Effector memory CD8-positive, alpha-beta T cell (primary cell): ENCODE data around the gene PRPS2.
A peak's percentile ranks its signal among the peaks of the same experiment; 100 is the strongest.

Source experiments
- ATAC-seq: fragments of 150-1000 bp; cut with Tn5 transposase; replicated peaks from 2 replicates; pipeline ENCODE4 v1.10.0; 2021; ENCODE audit warnings: mild to moderate bottlenecking, moderate library complexity
- DNase-seq, 3 experiments: peaks; one replicate each; pipeline ENCODE4 v3.0.0; 2021
- H3K27ac Mint-ChIP-seq, 2 donors: one replicate each; pipeline ENCODE4 v1.8.0; 2022; ENCODE audit warnings: mild to moderate bottlenecking in 2 of 2, mixed read lengths in 2 of 2, moderate library complexity in 2 of 2
- H3K27me3 Mint-ChIP-seq, 2 donors: one replicate each; pipeline ENCODE4 v1.8.0; 2022; ENCODE audit warnings: mixed read lengths in 2 of 2
- H3K36me3 Mint-ChIP-seq: one replicate; pipeline ENCODE4 v1.8.0; 2022; ENCODE audit warnings: mild to moderate bottlenecking, moderate library complexity, mixed read lengths; ENCODE audit not compliant: insufficient read depth
- H3K4me1 Mint-ChIP-seq, 2 donors: one replicate each; pipeline ENCODE4 v1.8.0; 2022; ENCODE audit warnings: low read depth in 2 of 2, mixed read lengths in 2 of 2
- H3K4me3 Mint-ChIP-seq, 2 donors: one replicate each; pipeline ENCODE4 v1.8.0; 2022; ENCODE audit warnings: mild to moderate bottlenecking in 2 of 2, mixed read lengths in 2 of 2, moderate library complexity in 2 of 2
- H3K9me3 Mint-ChIP-seq, 2 donors: one replicate each; pipeline ENCODE4 v1.8.0; 2022; ENCODE audit warnings: mixed read lengths in 2 of 2

The PRPS2 gene

DNA sequence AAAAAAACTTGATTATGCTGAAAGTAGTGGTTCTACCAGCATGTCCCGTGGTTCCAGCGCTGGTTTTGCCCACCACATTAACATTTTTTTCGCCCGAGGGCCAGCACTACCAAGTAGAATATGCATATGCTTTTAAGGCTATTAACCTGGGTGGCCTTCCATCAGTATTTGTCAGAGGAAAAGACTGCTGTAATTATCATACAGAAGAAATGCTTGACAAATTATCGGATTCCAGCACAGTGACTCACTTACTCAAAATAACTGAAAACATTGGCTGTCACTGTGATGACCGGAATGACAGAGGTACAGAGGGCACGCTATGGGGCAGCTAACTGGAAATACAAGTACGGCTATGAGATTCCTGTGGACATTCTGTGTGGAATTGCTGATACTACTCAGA, 34.6 kb downstream of the PRPS2 start:
- Mint-ChIP-seq H3K4me1 (no peaks in the 10 kb centered on the region), H3K36me3 (peaks cover 5% of the 10 kb centered on the region), H3K4me3 (no peak overlapping the region), H3K9me3 (no peaks in the 10 kb centered on the region), H3K27me3 (no peaks in the 10 kb centered on the region), H3K27ac (no peak overlapping the region)
- DNase-seq (no peak), ATAC-seq (no peak)

DNA sequence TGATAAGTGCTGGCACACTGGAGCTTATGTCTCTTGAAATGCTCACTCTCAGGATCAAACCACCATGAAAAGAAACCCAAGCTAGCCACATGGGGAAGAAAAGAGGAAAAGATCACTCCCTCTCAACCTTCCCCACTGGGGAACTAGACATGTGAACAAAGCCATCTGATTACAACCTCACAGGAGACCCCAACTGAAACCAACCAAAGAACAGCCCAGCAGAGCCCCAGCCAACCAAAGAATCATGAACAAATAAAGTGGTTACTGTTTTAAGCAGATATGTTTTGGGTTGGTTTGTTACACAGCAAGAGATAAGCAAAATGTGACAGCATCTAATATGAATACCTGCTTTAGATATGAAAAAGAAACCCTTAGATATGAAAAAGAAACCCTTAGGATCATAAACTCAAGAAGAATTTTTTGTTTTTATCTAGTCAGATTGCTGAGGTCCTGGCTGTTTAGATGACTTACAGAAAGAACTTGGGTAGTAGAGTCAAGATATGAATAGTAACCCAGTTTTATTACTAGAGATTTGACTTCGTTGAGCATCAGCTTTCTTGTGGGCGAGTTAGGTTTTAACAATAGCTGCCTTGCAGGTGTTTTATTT, 52.0 kb downstream of the PRPS2 start:
- Mint-ChIP-seq H3K27me3 (peaks cover 6 to 18% of the 10 kb centered on the region in 2 donors), H3K9me3 (no peaks in the 10 kb centered on the region), H3K4me1 (no peaks in the 10 kb centered on the region), H3K27ac (no peak overlapping the region), H3K4me3 (no peak overlapping the region), H3K36me3 (no peaks in the 10 kb centered on the region)
- DNase-seq (no peak), ATAC-seq (no peak)

DNA sequence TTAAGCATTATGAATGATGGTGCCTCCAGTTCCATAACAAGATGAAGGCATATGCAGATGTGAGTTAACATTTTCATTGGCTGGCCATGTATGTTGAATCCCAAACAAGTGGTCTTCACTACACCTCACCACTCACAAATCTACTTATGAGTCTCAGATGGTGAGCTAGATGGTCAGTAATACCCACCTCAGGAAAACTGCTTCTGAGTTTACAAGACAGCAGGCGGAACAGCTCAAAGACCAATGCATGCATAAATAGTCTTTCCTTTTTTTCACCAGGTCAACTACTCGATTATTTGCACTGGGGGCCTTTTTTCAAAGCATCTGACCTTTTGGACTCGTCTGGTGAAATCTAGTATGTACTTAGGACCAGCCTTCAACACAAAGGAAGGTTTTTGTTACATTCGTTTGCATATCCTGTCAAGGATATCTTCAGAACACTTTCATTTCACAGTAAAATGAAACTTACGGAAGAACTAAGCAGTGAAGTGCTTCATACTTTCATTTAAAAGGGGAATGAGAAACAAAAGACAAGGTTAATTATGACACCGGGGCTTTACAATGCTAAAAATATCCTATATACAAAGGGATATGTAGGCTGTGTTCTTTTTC, 52.6 kb downstream of the PRPS2 start:
- Mint-ChIP-seq H3K4me1 (no peaks in the 10 kb centered on the region), H3K27me3 (peaks cover 0 to 11% of the 10 kb centered on the region in 2 donors), H3K4me3 (peak overlapping the region in 1 of 2 donors; percentile 31), H3K9me3 (no peaks in the 10 kb centered on the region), H3K36me3 (no peaks in the 10 kb centered on the region), H3K27ac (no peak overlapping the region)
- no peak for ATAC-seq
- DNase-seq: no peak

DNA sequence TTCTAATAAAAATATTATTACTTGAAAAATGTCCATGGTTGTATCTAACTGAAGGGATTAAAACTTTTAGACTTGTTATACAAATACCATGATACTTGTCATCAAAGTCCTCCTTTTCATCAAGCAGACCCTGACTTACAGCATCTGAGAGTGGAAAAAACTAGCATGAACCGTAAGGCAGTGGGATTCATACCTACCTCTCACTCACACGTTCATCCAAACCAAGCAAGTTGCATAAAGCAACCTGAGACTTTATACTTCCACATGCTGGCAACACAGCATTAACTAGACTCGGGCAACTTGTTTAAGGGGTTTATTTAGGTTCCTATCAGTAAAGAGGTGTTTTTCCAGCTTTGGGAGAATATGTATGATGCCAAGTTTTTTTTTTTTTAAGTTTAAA, 53.1 kb downstream of the PRPS2 start:
- DNase-seq (no peak), ATAC-seq (no peak)
- no peaks in the 10 kb centered on the region for H3K9me3 Mint-ChIP-seq
- H3K27ac Mint-ChIP-seq: no peak overlapping the region
- no peaks in the 10 kb centered on the region for H3K36me3 Mint-ChIP-seq
- no peaks in the 10 kb centered on the region for H3K4me1 Mint-ChIP-seq
- H3K27me3 Mint-ChIP-seq: peaks cover 0 to 6% of the 10 kb centered on the region in 2 donors
- H3K4me3 Mint-ChIP-seq: no peak overlapping the region

DNA sequence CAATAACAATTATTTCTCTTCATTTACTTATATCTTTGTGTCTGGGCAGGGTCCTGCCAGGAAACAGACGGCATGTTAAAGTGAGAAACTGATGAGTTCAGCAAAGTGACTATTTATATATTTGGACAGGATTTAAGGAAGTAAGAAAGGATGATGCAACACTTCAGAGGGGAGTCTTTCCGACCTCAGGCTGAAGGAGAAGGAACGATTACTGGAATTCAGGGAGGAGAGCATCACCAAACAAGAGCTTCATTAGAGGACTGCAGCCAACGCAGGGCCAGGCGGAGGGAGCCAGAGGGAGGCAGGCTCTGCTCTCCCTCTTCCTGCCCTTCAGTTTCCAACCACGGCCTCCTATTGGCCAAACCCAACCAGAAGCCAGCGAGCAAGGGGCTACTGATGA, 74.1 kb downstream of the PRPS2 start:
- H3K4me1 Mint-ChIP-seq: no peaks in the 10 kb centered on the region
- ATAC-seq (no peak), DNase-seq (no peak)
- peaks cover 5 to 8% of the 10 kb centered on the region in 2 donors for H3K27me3 Mint-ChIP-seq
- no peak overlapping the region for H3K27ac Mint-ChIP-seq
- H3K9me3 Mint-ChIP-seq: no peaks in the 10 kb centered on the region
- no peak overlapping the region for H3K4me3 Mint-ChIP-seq
- no peaks in the 10 kb centered on the region for H3K36me3 Mint-ChIP-seq

DNA sequence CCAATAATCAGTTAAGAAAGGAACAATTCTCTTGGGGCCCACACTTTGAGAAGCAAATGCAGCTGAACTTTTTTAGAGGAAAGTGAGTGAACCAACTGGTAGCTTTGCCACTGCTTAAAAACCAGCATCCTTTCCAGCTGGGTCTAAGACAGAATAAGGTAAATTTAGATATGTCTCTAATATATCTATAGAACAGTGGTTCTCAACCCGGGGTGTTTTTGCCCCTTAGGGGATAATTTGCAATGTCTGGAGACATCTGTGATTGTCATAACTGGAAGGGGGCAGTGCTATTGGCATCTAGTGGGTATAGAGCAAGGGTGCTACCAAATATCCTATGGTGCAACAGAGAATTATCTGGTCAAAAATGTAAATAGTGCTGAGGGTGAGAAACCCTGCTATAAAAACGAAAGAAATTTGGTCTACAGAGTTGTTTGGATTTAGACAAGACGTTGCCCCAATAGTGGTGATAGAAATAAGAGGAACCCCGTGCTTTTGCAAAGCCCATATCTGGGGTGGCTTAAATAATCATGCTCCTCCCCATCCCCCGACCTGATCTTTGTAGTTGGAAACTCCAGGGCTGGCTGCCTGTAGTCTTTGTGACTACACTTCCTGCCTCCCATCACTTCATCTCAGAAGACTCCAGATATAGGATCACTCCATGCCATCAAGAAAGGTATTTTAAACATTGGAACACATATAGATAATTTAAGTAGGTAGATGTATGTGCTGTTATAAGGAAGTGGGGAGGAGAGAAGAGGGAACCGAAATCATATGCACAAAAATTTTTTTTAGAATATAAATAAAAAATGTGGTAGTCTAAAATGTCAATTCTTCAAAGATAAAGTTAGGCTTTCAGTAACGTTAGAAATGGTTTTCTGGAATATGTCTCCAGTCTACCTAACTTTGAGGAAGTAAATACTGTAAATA, 75.5 kb downstream of the PRPS2 start, which contains the start of gene TLR7:
TSS of gene TLR7 (plus strand) at position 622 of the 927 bp plus-strand sequence. CDS start 507 bp downstream, outside the sequence.
- Mint-ChIP-seq H3K27ac (no peak within 1 kb of the TSS), H3K9me3 (no peaks in the 10 kb centered on the region), H3K36me3 (no peaks in the 10 kb centered on the region), H3K4me1 (no peaks in the 10 kb centered on the region), H3K4me3 (no peak within 1 kb of the TSS), H3K27me3 (peaks cover 7 to 8% of the 10 kb centered on the region in 2 donors)
- no peak for ATAC-seq
- no peak for DNase-seq

DNA sequence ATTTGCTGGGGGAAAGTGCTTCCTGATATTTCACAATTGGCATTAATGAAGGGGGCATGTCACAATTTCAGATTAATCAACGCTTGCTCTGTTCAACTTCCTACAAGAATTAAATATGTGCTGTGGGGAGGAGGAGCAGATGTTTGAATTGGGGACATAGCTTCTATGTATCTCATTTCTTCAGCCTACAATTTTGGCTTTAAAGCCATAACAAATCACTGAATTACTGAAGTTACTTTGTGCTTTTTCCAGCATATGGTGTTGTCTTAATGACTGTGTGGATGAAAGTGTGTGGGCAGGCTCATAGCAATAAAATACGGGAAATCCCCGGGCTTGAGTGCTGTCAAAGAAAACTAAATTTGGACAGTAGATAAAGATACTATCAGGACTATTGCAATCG, 76.5 kb downstream of the PRPS2 start:
- no peaks in the 10 kb centered on the region for H3K9me3 Mint-ChIP-seq

DNA sequence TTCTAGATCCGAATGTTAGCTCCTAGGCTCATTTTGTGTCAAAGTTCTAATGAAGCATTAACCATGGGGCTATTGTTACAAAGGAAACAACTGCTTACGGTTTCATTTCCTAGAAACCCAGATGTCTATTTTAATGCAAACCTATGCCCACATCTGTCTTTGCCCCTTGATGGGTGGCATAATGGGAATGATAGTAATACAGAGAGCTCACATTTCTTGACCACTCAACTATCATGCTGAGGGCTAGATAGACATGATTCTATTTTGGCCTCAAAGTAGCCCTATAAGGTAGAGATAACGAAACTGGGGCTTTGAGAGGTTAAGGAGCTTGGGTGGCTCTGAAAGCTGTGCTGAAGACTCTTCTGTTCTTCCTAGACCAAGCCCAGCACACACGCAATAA, 77.5 kb downstream of the PRPS2 start:
- Mint-ChIP-seq H3K27ac (no peak overlapping the region), H3K27me3 (peaks cover 13 to 16% of the 10 kb centered on the region in 2 donors), H3K36me3 (no peaks in the 10 kb centered on the region), H3K4me3 (no peak overlapping the region), H3K4me1 (no peaks in the 10 kb centered on the region), H3K9me3 (no peaks in the 10 kb centered on the region)
- DNase-seq: no peak
- ATAC-seq: no peak

More for the DNA sequence above, 76.5 kb downstream of the PRPS2 start:
- ATAC-seq (no peak), DNase-seq (no peak)
- Mint-ChIP-seq H3K27me3 (peaks cover 10 to 12% of the 10 kb centered on the region in 2 donors), H3K36me3 (no peaks in the 10 kb centered on the region), H3K27ac (no peak overlapping the region), H3K4me1 (no peaks in the 10 kb centered on the region), H3K4me3 (no peak overlapping the region)

DNA sequence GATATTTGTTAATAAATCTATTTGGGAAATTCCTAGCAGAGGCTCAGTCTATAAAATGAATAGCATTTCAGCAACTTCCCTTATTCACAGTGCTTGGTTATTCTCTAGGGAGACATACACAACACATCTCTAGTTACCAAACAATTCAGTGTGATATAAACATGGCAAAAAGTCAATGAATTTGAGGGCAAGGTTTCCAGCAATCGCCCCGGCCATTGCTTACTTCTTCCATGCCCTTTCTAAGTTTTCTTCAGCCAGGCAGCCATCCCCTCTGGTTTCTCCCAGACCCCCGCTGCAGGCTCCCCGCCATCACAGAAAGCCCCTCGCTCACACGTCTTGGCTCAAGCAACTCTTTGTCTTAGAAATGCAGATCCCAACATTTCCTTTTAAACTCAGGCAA, 80.0 kb downstream of the PRPS2 start:
- no peaks in the 10 kb centered on the region for H3K4me1 Mint-ChIP-seq
- DNase-seq (no peak), ATAC-seq (no peak)
- H3K27ac Mint-ChIP-seq: no peak overlapping the region
- H3K27me3 Mint-ChIP-seq: peaks cover 13 to 16% of the 10 kb centered on the region in 2 donors
- H3K36me3 Mint-ChIP-seq: no peaks in the 10 kb centered on the region
- H3K4me3 Mint-ChIP-seq: no peak overlapping the region
- no peaks in the 10 kb centered on the region for H3K9me3 Mint-ChIP-seq

DNA sequence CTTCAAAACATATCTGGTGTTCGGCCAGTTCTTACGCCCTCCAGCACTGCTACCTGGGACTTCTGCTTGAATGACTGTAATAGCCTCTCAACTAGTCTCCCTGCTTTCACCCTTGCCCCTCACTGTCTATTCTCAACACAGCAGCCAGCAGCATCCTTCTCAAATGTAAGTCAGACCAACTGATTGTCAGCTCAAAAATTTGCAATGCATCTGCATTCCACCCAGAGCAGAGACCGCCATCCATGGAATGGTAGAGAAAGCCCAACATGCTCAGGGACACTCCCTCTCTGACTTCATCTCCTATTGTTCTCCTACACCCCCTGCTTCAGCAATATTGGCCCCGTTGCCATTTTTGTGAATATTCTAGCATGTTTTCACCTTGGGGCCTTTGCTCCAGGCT, 81.5 kb downstream of the PRPS2 start:
- DNase-seq: no peak
- Mint-ChIP-seq H3K4me1 (no peaks in the 10 kb centered on the region), H3K36me3 (no peaks in the 10 kb centered on the region), H3K27me3 (peaks cover 13 to 14% of the 10 kb centered on the region in 2 donors), H3K4me3 (no peak overlapping the region), H3K9me3 (no peaks in the 10 kb centered on the region), H3K27ac (no peak overlapping the region)
- no peak for ATAC-seq
